ENCODE data around the gene MITD1. TPM values are rescaled to one million over a fixed set of nuclear protein-coding genes. Genes with fewer than 3 reads are reported as not detected.

The MITD1 gene
- total RNA-seq, 1 experiment from 2014 or later = 55.6 TPM

- Histone ChIP-seq H3K4me1 (ENCODE audit: low read length) (peaks cover 5% of the 10 kb centered on the region; the same call in 1 of the 2 replicates), H3K9ac (ENCODE audit: low read length) (no peak overlapping the region), H3K79me2 (ENCODE audit: low read length) (peaks cover 25% of the 10 kb centered on the region), H4K20me1 (ENCODE audit: insufficient read depth, low read depth, low read length) (no peaks in the 10 kb centered on the region), H3K9me2 (replicated peaks; ENCODE audit: insufficient read depth, low read length) (no peaks in the 10 kb centered on the region), H3K4me3 (ENCODE audit: low read length) (no peak overlapping the region), H3K36me3 (ENCODE audit: insufficient read depth, low read length) (peaks cover 43% of the 10 kb centered on the region; the same call in 1 of the 2 replicates), H3K27ac (ENCODE audit: low read length) (0 out of 2 replicates have a peak overlapping the region, but pooled peaks have one; percentile 13), H2AFZ (ENCODE audit: low read length) (no peak overlapping the region), H3K27me3 (ENCODE audit: low read length) (no peaks in the 10 kb centered on the region), H3K4me2 (ENCODE audit: low read depth, low read length, poor library complexity, severe bottlenecking) (no peak overlapping the region), H3K9me3 (ENCODE audit: low read length) (no peaks in the 10 kb centered on the region)
- no peak for DNase-seq
These were observed 11.3 kb downstream of the MITD1 start for GRCh38 chr2:99169534-99169933.

GRCh38 chr2:99166218-99166617 lies 14.6 kb downstream of the MITD1 start:
- H3K36me3 ChIP-seq (ENCODE audit: insufficient read depth, low read length) = peaks cover 40% of the 10 kb centered on the region; the same call in 1 of the 2 replicates
- no peak for DNase-seq
- no peaks in the 10 kb centered on the region for H3K27me3 ChIP-seq (ENCODE audit: low read length)
- H3K79me2 ChIP-seq (ENCODE audit: low read length) = peaks cover 19% of the 10 kb centered on the region
- no peaks in the 10 kb centered on the region for H3K9me3 ChIP-seq (ENCODE audit: low read length)
- no peak overlapping the region for H3K4me3 ChIP-seq (ENCODE audit: low read length)
- H3K9me2 ChIP-seq (replicated peaks; ENCODE audit: insufficient read depth, low read length) = no peaks in the 10 kb centered on the region
- no peak overlapping the region for H3K9ac ChIP-seq (ENCODE audit: low read length)
- no peaks in the 10 kb centered on the region for H4K20me1 ChIP-seq (ENCODE audit: insufficient read depth, low read depth, low read length)
- peaks cover 5% of the 10 kb centered on the region; the same call in 1 of the 2 replicates for H3K4me1 ChIP-seq (ENCODE audit: low read length)
- no peak overlapping the region for H2AFZ ChIP-seq (ENCODE audit: low read length)
- H3K4me2 ChIP-seq (ENCODE audit: low read depth, low read length, poor library complexity, severe bottlenecking) = no peak overlapping the region
- no peak overlapping the region for H3K27ac ChIP-seq (ENCODE audit: low read length)

- H3K79me2 ChIP-seq (ENCODE audit: low read length) = peaks cover 40% of the 10 kb centered on the region
- H3K9me3 ChIP-seq (ENCODE audit: low read length) = no peaks in the 10 kb centered on the region
- H2AFZ ChIP-seq (ENCODE audit: low read length) = no peak overlapping the region
- peaks cover 18% of the 10 kb centered on the region for H3K4me1 ChIP-seq (ENCODE audit: low read length)
- H3K27ac ChIP-seq (ENCODE audit: low read length) = no peak overlapping the region
- H3K9ac ChIP-seq (ENCODE audit: low read length) = no peak overlapping the region
- peaks cover 34% of the 10 kb centered on the region; the same call in 1 of the 2 replicates for H3K36me3 ChIP-seq (ENCODE audit: insufficient read depth, low read length)
- no peak overlapping the region for H3K4me3 ChIP-seq (ENCODE audit: low read length)
- H3K9me2 ChIP-seq (replicated peaks; ENCODE audit: insufficient read depth, low read length) = no peaks in the 10 kb centered on the region
- H4K20me1 ChIP-seq (ENCODE audit: insufficient read depth, low read depth, low read length) = no peaks in the 10 kb centered on the region
- H3K27me3 ChIP-seq (ENCODE audit: low read length) = no peaks in the 10 kb centered on the region
- no peak overlapping the region for H3K4me2 ChIP-seq (ENCODE audit: low read depth, low read length, poor library complexity, severe bottlenecking)
- no peak for DNase-seq
These were observed 21.3 kb downstream of the MITD1 start for GRCh38 chr2:99159594-99159993.

GRCh38 chr2:99158599-99158998 lies 22.3 kb downstream of the MITD1 start:
- Histone ChIP-seq H3K9me3 (ENCODE audit: low read length) (no peaks in the 10 kb centered on the region), H3K4me3 (ENCODE audit: low read length) (no peak overlapping the region), H3K79me2 (ENCODE audit: low read length) (peaks cover 40% of the 10 kb centered on the region), H3K4me2 (ENCODE audit: low read depth, low read length, poor library complexity, severe bottlenecking) (no peak overlapping the region), H4K20me1 (ENCODE audit: insufficient read depth, low read depth, low read length) (no peaks in the 10 kb centered on the region), H2AFZ (ENCODE audit: low read length) (no peak overlapping the region), H3K36me3 (ENCODE audit: insufficient read depth, low read length) (peaks cover 34% of the 10 kb centered on the region; the same call in 1 of the 2 replicates), H3K9ac (ENCODE audit: low read length) (no peak overlapping the region), H3K27me3 (ENCODE audit: low read length) (no peaks in the 10 kb centered on the region), H3K9me2 (replicated peaks; ENCODE audit: insufficient read depth, low read length) (no peaks in the 10 kb centered on the region), H3K4me1 (ENCODE audit: low read length) (peaks cover 27% of the 10 kb centered on the region), H3K27ac (ENCODE audit: low read length) (no peak overlapping the region)
- peak; percentile 52 for DNase-seq

GRCh38 chr2:99156891-99157290 lies 24.0 kb downstream of the MITD1 start:
- H2AFZ ChIP-seq (ENCODE audit: low read length) = no peak overlapping the region
- H3K4me1 ChIP-seq (ENCODE audit: low read length) = peaks cover 41% of the 10 kb centered on the region
- peak overlapping the region; percentile 19 for H3K9ac ChIP-seq (ENCODE audit: low read length)
- peaks cover 44% of the 10 kb centered on the region for H3K79me2 ChIP-seq (ENCODE audit: low read length)
- no peaks in the 10 kb centered on the region for H3K9me3 ChIP-seq (ENCODE audit: low read length)
- no peaks in the 10 kb centered on the region for H3K9me2 ChIP-seq (replicated peaks; ENCODE audit: insufficient read depth, low read length)
- peaks cover 29% of the 10 kb centered on the region; the same call in 1 of the 2 replicates for H3K36me3 ChIP-seq (ENCODE audit: insufficient read depth, low read length)
- H3K27ac ChIP-seq (ENCODE audit: low read length) = peak overlapping the region; percentile 66
- DNase-seq = no peak
- no peaks in the 10 kb centered on the region for H4K20me1 ChIP-seq (ENCODE audit: insufficient read depth, low read depth, low read length)
- H3K4me3 ChIP-seq (ENCODE audit: low read length) = peak overlapping the region; percentile 73; the same call in 1 of the 2 replicates
- peak overlapping the region; percentile 92 for H3K4me2 ChIP-seq (ENCODE audit: low read depth, low read length, poor library complexity, severe bottlenecking)
- H3K27me3 ChIP-seq (ENCODE audit: low read length) = no peaks in the 10 kb centered on the region

GRCh38 chr2:99154643-99155536 lies 26.0 kb downstream of the MITD1 start, which contains the start of the genes LIPT1 and TSGA10:
LIPT1 (plus strand) TSS chr2:99154967; CDS start chr2:99161958, 6,991 bp downstream.
TSGA10 (minus strand) TSS chr2:99154942; CDS start chr2:99109439, 45,503 bp downstream.
- H3K4me2 ChIP-seq (ENCODE audit: low read depth, low read length, poor library complexity, severe bottlenecking) = peak within 1 kb of the TSS; percentile 92
- peak within 1 kb of the TSS; percentile 66 for H3K27ac ChIP-seq (ENCODE audit: low read length)
- H4K20me1 ChIP-seq (ENCODE audit: insufficient read depth, low read depth, low read length) = no peaks in the 10 kb centered on the region
- H3K4me3 ChIP-seq (ENCODE audit: low read length) = peak within 1 kb of the TSS; percentile 73
- peak; percentile 98 for DNase-seq
- H3K9me2 ChIP-seq (replicated peaks; ENCODE audit: insufficient read depth, low read length) = no peaks in the 10 kb centered on the region
- peak within 1 kb of the TSS; percentile 87 for H3K9ac ChIP-seq (ENCODE audit: low read length)
- peaks cover 20% of the 10 kb centered on the region; the same call in 1 of the 2 replicates for H3K36me3 ChIP-seq (ENCODE audit: insufficient read depth, low read length)
- no peaks in the 10 kb centered on the region for H3K9me3 ChIP-seq (ENCODE audit: low read length)
- peaks cover 37% of the 10 kb centered on the region for H3K79me2 ChIP-seq (ENCODE audit: low read length)
- no peaks in the 10 kb centered on the region for H3K27me3 ChIP-seq (ENCODE audit: low read length)
- H2AFZ ChIP-seq (ENCODE audit: low read length) = peak within 1 kb of the TSS; percentile 77
- H3K4me1 ChIP-seq (ENCODE audit: low read length) = peaks cover 42% of the 10 kb centered on the region

- no peaks in the 10 kb centered on the region for H4K20me1 ChIP-seq (ENCODE audit: insufficient read depth, low read depth, low read length)
- peak overlapping the region; percentile 73 for H3K4me3 ChIP-seq (ENCODE audit: low read length)
- peak overlapping the region; percentile 92 for H3K4me2 ChIP-seq (ENCODE audit: low read depth, low read length, poor library complexity, severe bottlenecking)
- peaks cover 34% of the 10 kb centered on the region for H3K79me2 ChIP-seq (ENCODE audit: low read length)
- H3K4me1 ChIP-seq (ENCODE audit: low read length) = peaks cover 42% of the 10 kb centered on the region
- H3K9me3 ChIP-seq (ENCODE audit: low read length) = no peaks in the 10 kb centered on the region
- no peaks in the 10 kb centered on the region for H3K27me3 ChIP-seq (ENCODE audit: low read length)
- H3K9ac ChIP-seq (ENCODE audit: low read length) = peak overlapping the region; percentile 87
- no peak for DNase-seq
- peaks cover 16% of the 10 kb centered on the region; the same call in 1 of the 2 replicates for H3K36me3 ChIP-seq (ENCODE audit: insufficient read depth, low read length)
- H3K27ac ChIP-seq (ENCODE audit: low read length) = no peak overlapping the region
- H3K9me2 ChIP-seq (replicated peaks; ENCODE audit: insufficient read depth, low read length) = no peaks in the 10 kb centered on the region
- H2AFZ ChIP-seq (ENCODE audit: low read length) = peak overlapping the region; percentile 77
These were observed 26.8 kb downstream of the MITD1 start for GRCh38 chr2:99153921-99154604.

Measured in Karpas-422 (cell line).